Measurements from ENCODE around the gene ZNF775. TPM values are rescaled to one million over a fixed set of nuclear protein-coding genes. Genes with fewer than 3 reads are reported as not detected.

ZNF775 gene
- polyA plus RNA-seq, 3 donors from 2014 or later: 3.3 to 5.5 (median 5.5) TPM

GRCh38 chr7:150367677-150368095 lies 11.4 kb upstream of the ZNF775 start:
- DNase-seq: peak in 1 of 3 donors; percentile 73
- Mint-ChIP-seq H3K36me3 (peaks cover 0 to 4% (median 3%) of the 10 kb centered on the region in 3 donors), H3K4me3 (peak overlapping the region; percentile 74 to 88 (median 84)), H3K27ac (peak overlapping the region; percentile 66 to 92 (median 82)), H3K4me1 (peaks cover 26 to 31% of the 10 kb centered on the region in 2 donors), H3K9me3 (no peaks in the 10 kb centered on the region), H3K27me3 (ENCODE audit: low read depth in 3 of 3) (peaks cover 8 to 16% (median 8%) of the 10 kb centered on the region in 3 donors)

- Mint-ChIP-seq H3K4me3 (peak within 1 kb of the TSS; percentile 94 to 98 (median 95)), H3K27ac (peak within 1 kb of the TSS; percentile 86 to 96 (median 92)), H3K36me3 (peaks cover 0 to 4% (median 3%) of the 10 kb centered on the region in 3 donors), H3K4me1 (peaks cover 29 to 31% of the 10 kb centered on the region in 2 donors), H3K9me3 (no peaks in the 10 kb centered on the region), H3K27me3 (ENCODE audit: low read depth in 3 of 3) (peaks cover 8 to 16% (median 8%) of the 10 kb centered on the region in 3 donors)
- peak; percentile 83 to 84 (median 83) for DNase-seq
Measured at GRCh38 chr7:150368096-150368883, 10.8 kb upstream of the ZNF775 start, which contains the start of gene REPIN1. Gene REPIN1 (plus strand): TSS chr7:150368822. CDS start chr7:150369712, 890 bp downstream.

GRCh38 chr7:150368884-150369747 lies 10.0 kb upstream of the ZNF775 start:
- peak overlapping the region; percentile 94 to 98 (median 95) for H3K4me3 Mint-ChIP-seq
- peaks cover 0 to 4% (median 3%) of the 10 kb centered on the region in 3 donors for H3K36me3 Mint-ChIP-seq
- H3K27ac Mint-ChIP-seq: peak overlapping the region; percentile 86 to 96 (median 92)
- H3K27me3 Mint-ChIP-seq (ENCODE audit: low read depth in 3 of 3): peaks cover 8 to 16% (median 8%) of the 10 kb centered on the region in 3 donors
- peaks cover 32 to 39% of the 10 kb centered on the region in 2 donors for H3K4me1 Mint-ChIP-seq
- H3K9me3 Mint-ChIP-seq: no peaks in the 10 kb centered on the region
- peak; percentile 48 to 55 (median 52) for DNase-seq

GRCh38 chr7:150369748-150370501 lies 9.2 kb upstream of the ZNF775 start:
- Mint-ChIP-seq H3K27me3 (ENCODE audit: low read depth in 3 of 3) (peaks cover 8 to 16% (median 8%) of the 10 kb centered on the region in 3 donors), H3K4me3 (peak overlapping the region; percentile 94 to 98 (median 95)), H3K27ac (peak overlapping the region in 5 of 6 donors; percentile 86 to 96 (median 88)), H3K36me3 (peaks cover 0 to 4% (median 3%) of the 10 kb centered on the region in 3 donors), H3K9me3 (no peaks in the 10 kb centered on the region), H3K4me1 (peaks cover 33 to 45% of the 10 kb centered on the region in 2 donors)
- no peak for DNase-seq

GRCh38 chr7:150370612-150371071 lies 8.5 kb upstream of the ZNF775 start:
- Mint-ChIP-seq H3K27ac (peak overlapping the region in 4 of 6 donors; percentile 44 to 81 (median 70)), H3K36me3 (peaks cover 0 to 4% (median 3%) of the 10 kb centered on the region in 3 donors), H3K4me1 (peaks cover 33 to 45% of the 10 kb centered on the region in 2 donors), H3K4me3 (peak overlapping the region; percentile 43 to 98 (median 95)), H3K27me3 (ENCODE audit: low read depth in 3 of 3) (peaks cover 7 to 16% (median 8%) of the 10 kb centered on the region in 3 donors), H3K9me3 (no peaks in the 10 kb centered on the region)
- DNase-seq: no peak

- Mint-ChIP-seq H3K27me3 (ENCODE audit: low read depth in 3 of 3) (peaks cover 7 to 16% (median 8%) of the 10 kb centered on the region in 3 donors), H3K27ac (peak overlapping the region in 3 of 6 donors; percentile 22 to 75 (median 44)), H3K9me3 (no peaks in the 10 kb centered on the region), H3K4me1 (peaks cover 36 to 45% of the 10 kb centered on the region in 2 donors), H3K4me3 (peak overlapping the region in 1 of 5 donors; percentile 95), H3K36me3 (peaks cover 0 to 4% (median 3%) of the 10 kb centered on the region in 3 donors)
- peak in 1 of 3 donors; percentile 14 for DNase-seq
Measured at GRCh38 chr7:150371131-150371995, 7.8 kb upstream of the ZNF775 start.

GRCh38 chr7:150371996-150372270 lies 7.2 kb upstream of the ZNF775 start:
- DNase-seq: no peak
- H3K4me1 Mint-ChIP-seq: peaks cover 36 to 45% of the 10 kb centered on the region in 2 donors
- H3K36me3 Mint-ChIP-seq: peaks cover 0 to 4% (median 3%) of the 10 kb centered on the region in 3 donors
- no peak overlapping the region for H3K4me3 Mint-ChIP-seq
- peaks cover 7 to 16% (median 8%) of the 10 kb centered on the region in 3 donors for H3K27me3 Mint-ChIP-seq (ENCODE audit: low read depth in 3 of 3)
- no peaks in the 10 kb centered on the region for H3K9me3 Mint-ChIP-seq
- no peak overlapping the region for H3K27ac Mint-ChIP-seq

- no peak for DNase-seq
- Mint-ChIP-seq H3K27ac (peak overlapping the region in 2 of 6 donors; percentile 22 to 28), H3K4me1 (peaks cover 39 to 45% of the 10 kb centered on the region in 2 donors), H3K9me3 (no peaks in the 10 kb centered on the region), H3K27me3 (ENCODE audit: low read depth in 3 of 3) (peaks cover 7 to 16% (median 8%) of the 10 kb centered on the region in 3 donors), H3K36me3 (peaks cover 0 to 4% (median 3%) of the 10 kb centered on the region in 3 donors), H3K4me3 (no peak overlapping the region)
Measured at GRCh38 chr7:150372271-150373048, 6.7 kb upstream of the ZNF775 start.

- H3K4me1 Mint-ChIP-seq: peaks cover 42 to 46% of the 10 kb centered on the region in 2 donors
- no peak for DNase-seq
- peaks cover 0 to 4% (median 3%) of the 10 kb centered on the region in 3 donors for H3K36me3 Mint-ChIP-seq
- H3K27me3 Mint-ChIP-seq (ENCODE audit: low read depth in 3 of 3): peaks cover 1 to 14% (median 10%) of the 10 kb centered on the region in 3 donors
- H3K9me3 Mint-ChIP-seq: no peaks in the 10 kb centered on the region
- peak overlapping the region in 2 of 6 donors; percentile 18 to 28 for H3K27ac Mint-ChIP-seq
- H3K4me3 Mint-ChIP-seq: no peak overlapping the region
Measured at GRCh38 chr7:150373049-150373801, 5.9 kb upstream of the ZNF775 start.

GRCh38 chr7:150374026-150374425 lies 5.1 kb upstream of the ZNF775 start:
- H3K9me3 Mint-ChIP-seq: no peaks in the 10 kb centered on the region
- no peak overlapping the region for H3K4me3 Mint-ChIP-seq
- H3K36me3 Mint-ChIP-seq: peaks cover 0 to 4% (median 3%) of the 10 kb centered on the region in 3 donors
- H3K4me1 Mint-ChIP-seq: peaks cover 44 to 48% of the 10 kb centered on the region in 2 donors
- peaks cover 0 to 17% (median 11%) of the 10 kb centered on the region in 3 donors for H3K27me3 Mint-ChIP-seq (ENCODE audit: low read depth in 3 of 3)
- no peak for DNase-seq
- peak overlapping the region in 2 of 6 donors; percentile 18 to 48 for H3K27ac Mint-ChIP-seq

GRCh38 chr7:150374472-150374871 lies 4.7 kb upstream of the ZNF775 start:
- H3K4me3 Mint-ChIP-seq: no peak overlapping the region
- H3K27ac Mint-ChIP-seq: peak overlapping the region in 2 of 6 donors; percentile 18 to 48
- peaks cover 0 to 13% (median 7%) of the 10 kb centered on the region in 3 donors for H3K27me3 Mint-ChIP-seq (ENCODE audit: low read depth in 3 of 3)
- H3K4me1 Mint-ChIP-seq: peaks cover 39 to 44% of the 10 kb centered on the region in 2 donors
- H3K36me3 Mint-ChIP-seq: peaks cover 0 to 4% (median 3%) of the 10 kb centered on the region in 3 donors
- no peak for DNase-seq
- no peaks in the 10 kb centered on the region for H3K9me3 Mint-ChIP-seq
